ENCODE data around the gene COG4. TPM values are rescaled to one million over a fixed set of nuclear protein-coding genes. Genes with fewer than 3 reads are reported as not detected.

COG4 gene
- total RNA-seq, 3 donors from 2014 or later (not counting 1 experiment from before 2014, with no cell fraction given) = 29.5 to 44.4 (median 31.6) TPM

- 91% methylated on average over 11 of the region's 11 CpGs for WGBS (ENCODE audit: insufficient coverage)
- Mint-ChIP-seq H3K36me3 (no peaks in the 10 kb centered on the region), H3K27ac (no peak overlapping the region), H3K4me1 (no peaks in the 10 kb centered on the region), H3K9me3 (no peaks in the 10 kb centered on the region), H3K27me3 (ENCODE audit: low read depth in 2 of 2) (no peaks in the 10 kb centered on the region), H3K4me3 (no peak overlapping the region)
- ATAC-seq (no peak), DNase-seq (no peak)
- TF ChIP-seq CTCF (IDR thresholded peaks at IDR 0.05) = no peak
- no peak overlapping the region for H3K4me3 ChIP-seq (ENCODE audit: low read length)
- no peaks in the 10 kb centered on the region for H3K4me1 ChIP-seq (ENCODE audit: control insufficient read depth, insufficient read depth, low read length)
- H3K27ac ChIP-seq (ENCODE audit: low read length) = no peak overlapping the region
- H3K9me3 ChIP-seq (ENCODE audit: control insufficient read depth, insufficient read depth, low read length) = no peaks in the 10 kb centered on the region
- intact Hi-C loops (cut with micrococcal nuclease) = no loop called here
- peaks cover 5% of the 10 kb centered on the region for H3K36me3 ChIP-seq (ENCODE audit: control insufficient read depth, insufficient read depth, low read length)
- H3K27me3 ChIP-seq (ENCODE audit: control insufficient read depth, insufficient read depth, low read length) = no peaks in the 10 kb centered on the region
Measured at GRCh38 chr16:70467113-70467512, 56.2 kb downstream of the COG4 start.

DNA sequence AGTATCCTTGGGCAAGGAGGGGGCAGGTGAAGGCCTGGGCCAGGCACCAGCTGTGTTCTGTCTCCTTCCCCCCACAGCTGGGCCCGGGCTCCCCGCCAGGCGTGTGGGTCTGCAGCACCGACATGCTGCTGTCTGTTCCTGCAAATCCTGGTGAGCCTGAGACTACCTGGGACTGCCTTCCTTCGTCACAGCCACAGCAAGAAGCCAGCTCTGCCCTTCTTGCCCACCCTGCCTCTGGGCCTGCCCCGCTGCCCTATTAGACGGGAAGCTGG is 56.6 kb downstream of the COG4 start:
- Histone ChIP-seq H3K4me1 (ENCODE audit: control insufficient read depth, insufficient read depth, low read length) (peaks cover under 1% of the 10 kb centered on the region), H3K36me3 (ENCODE audit: control insufficient read depth, insufficient read depth, low read length) (peaks cover 5% of the 10 kb centered on the region), H3K4me3 (ENCODE audit: low read length) (no peak overlapping the region), H3K9me3 (ENCODE audit: control insufficient read depth, insufficient read depth, low read length) (no peaks in the 10 kb centered on the region), H3K27me3 (ENCODE audit: control insufficient read depth, insufficient read depth, low read length) (no peaks in the 10 kb centered on the region), H3K27ac (ENCODE audit: low read length) (no peak overlapping the region)
- Mint-ChIP-seq H3K4me1 (peaks cover 0 to 1% of the 10 kb centered on the region in 2 donors), H3K4me3 (no peak overlapping the region), H3K9me3 (no peaks in the 10 kb centered on the region), H3K27ac (no peak overlapping the region), H3K27me3 (ENCODE audit: low read depth in 2 of 2) (no peaks in the 10 kb centered on the region), H3K36me3 (no peaks in the 10 kb centered on the region)
- intact Hi-C loops (cut with micrococcal nuclease) = no loop called here
- DNase-seq = no peak
- ATAC-seq = no peak
- no peak for TF ChIP-seq CTCF (IDR thresholded peaks at IDR 0.05)
- 90% methylated on average over 7 of the region's 7 CpGs for WGBS (ENCODE audit: insufficient coverage)

DNA sequence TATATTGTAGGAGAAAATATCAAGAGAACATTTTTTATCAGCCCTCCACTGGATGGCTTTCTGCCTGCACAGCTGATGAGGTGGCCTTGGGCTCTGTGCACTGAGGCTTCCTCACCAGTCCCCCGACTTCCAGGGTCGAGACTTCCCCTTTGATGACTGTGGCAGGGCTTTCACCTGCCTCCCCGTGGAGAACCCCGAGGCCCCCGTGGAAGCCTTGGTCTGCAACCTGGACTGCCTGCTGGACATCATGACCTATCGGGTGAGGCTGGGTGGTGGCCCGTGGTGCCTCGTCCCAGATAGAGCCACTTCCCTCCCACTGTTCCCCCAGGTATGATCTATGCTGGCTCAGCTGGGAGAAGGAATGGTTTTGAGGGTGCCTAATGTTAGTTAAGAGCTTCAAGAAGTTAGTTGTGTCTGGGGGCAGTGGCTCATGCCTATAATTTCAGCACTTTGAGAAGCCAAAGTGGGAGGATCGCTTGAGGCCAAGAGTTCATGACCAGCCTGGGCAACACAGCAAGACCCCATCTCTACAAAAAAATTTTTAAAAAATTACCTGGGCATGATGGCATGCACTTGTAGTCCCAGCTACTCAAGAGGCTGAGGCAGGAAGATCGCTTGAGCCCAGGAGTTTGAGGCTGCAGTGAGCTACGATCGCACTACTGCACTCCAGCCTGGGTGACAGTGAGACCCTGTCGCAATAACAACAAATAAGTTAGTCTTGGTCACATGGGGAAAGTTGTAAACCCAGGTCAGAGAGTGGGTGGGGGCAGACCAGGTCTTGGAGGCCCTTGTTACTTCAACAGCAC is 57.2 kb downstream of the COG4 start:
- Mint-ChIP-seq H3K4me1 (peaks cover 0 to 6% of the 10 kb centered on the region in 2 donors), H3K9me3 (no peaks in the 10 kb centered on the region), H3K36me3 (no peaks in the 10 kb centered on the region), H3K4me3 (no peak overlapping the region), H3K27ac (no peak overlapping the region), H3K27me3 (ENCODE audit: low read depth in 2 of 2) (no peaks in the 10 kb centered on the region)
- Histone ChIP-seq H3K36me3 (ENCODE audit: control insufficient read depth, insufficient read depth, low read length) (peaks cover 5% of the 10 kb centered on the region), H3K4me3 (ENCODE audit: low read length) (no peak overlapping the region), H3K27me3 (ENCODE audit: control insufficient read depth, insufficient read depth, low read length) (no peaks in the 10 kb centered on the region), H3K9me3 (ENCODE audit: control insufficient read depth, insufficient read depth, low read length) (no peaks in the 10 kb centered on the region), H3K27ac (ENCODE audit: low read length) (no peak overlapping the region), H3K4me1 (ENCODE audit: control insufficient read depth, insufficient read depth, low read length) (peaks cover 6% of the 10 kb centered on the region)
- TF ChIP-seq CTCF (IDR thresholded peaks at IDR 0.05) = no peak
- WGBS (ENCODE audit: insufficient coverage) = 92% methylated on average over 12 of the region's 13 CpGs
- ATAC-seq (no peak), DNase-seq (no peak)
- intact Hi-C loops (cut with micrococcal nuclease) = no loop called here

GRCh38 chr16:70463235-70463634 is 60.1 kb downstream of the COG4 start:
- Histone ChIP-seq H3K9me3 (ENCODE audit: control insufficient read depth, insufficient read depth, low read length) (no peaks in the 10 kb centered on the region), H3K4me3 (ENCODE audit: low read length) (no peak overlapping the region), H3K27me3 (ENCODE audit: control insufficient read depth, insufficient read depth, low read length) (no peaks in the 10 kb centered on the region), H3K4me1 (ENCODE audit: control insufficient read depth, insufficient read depth, low read length) (peaks cover 13% of the 10 kb centered on the region), H3K27ac (ENCODE audit: low read length) (no peak overlapping the region), H3K36me3 (ENCODE audit: control insufficient read depth, insufficient read depth, low read length) (peaks cover 5% of the 10 kb centered on the region)
- WGBS (ENCODE audit: insufficient coverage) = 97% methylated on average over 2 of the region's 2 CpGs
- H3K27ac Mint-ChIP-seq = no peak overlapping the region
- H3K4me1 Mint-ChIP-seq = peaks cover 0 to 13% of the 10 kb centered on the region in 2 donors
- ATAC-seq (no peak), DNase-seq (no peak)
- no peaks in the 10 kb centered on the region for H3K9me3 Mint-ChIP-seq
- no peak overlapping the region for H3K4me3 Mint-ChIP-seq
- no peak for TF ChIP-seq CTCF (IDR thresholded peaks at IDR 0.05)
- no peaks in the 10 kb centered on the region for H3K27me3 Mint-ChIP-seq (ENCODE audit: low read depth in 2 of 2)
- no peaks in the 10 kb centered on the region for H3K36me3 Mint-ChIP-seq
- intact Hi-C loops (cut with micrococcal nuclease) = no loop called here
